GM18511 (cell line): ENCODE measurements around the gene RAD23A.

Source experiments
- ATAC-seq: cut with Tn5 transposase; IDR thresholded peaks from one replicate; pipeline ENCODE4 v1.9.1; 2021; ENCODE audit warnings: mild to moderate bottlenecking, moderate library complexity; ENCODE audit not compliant: unreplicated experiment

Gene RAD23A

DNA sequence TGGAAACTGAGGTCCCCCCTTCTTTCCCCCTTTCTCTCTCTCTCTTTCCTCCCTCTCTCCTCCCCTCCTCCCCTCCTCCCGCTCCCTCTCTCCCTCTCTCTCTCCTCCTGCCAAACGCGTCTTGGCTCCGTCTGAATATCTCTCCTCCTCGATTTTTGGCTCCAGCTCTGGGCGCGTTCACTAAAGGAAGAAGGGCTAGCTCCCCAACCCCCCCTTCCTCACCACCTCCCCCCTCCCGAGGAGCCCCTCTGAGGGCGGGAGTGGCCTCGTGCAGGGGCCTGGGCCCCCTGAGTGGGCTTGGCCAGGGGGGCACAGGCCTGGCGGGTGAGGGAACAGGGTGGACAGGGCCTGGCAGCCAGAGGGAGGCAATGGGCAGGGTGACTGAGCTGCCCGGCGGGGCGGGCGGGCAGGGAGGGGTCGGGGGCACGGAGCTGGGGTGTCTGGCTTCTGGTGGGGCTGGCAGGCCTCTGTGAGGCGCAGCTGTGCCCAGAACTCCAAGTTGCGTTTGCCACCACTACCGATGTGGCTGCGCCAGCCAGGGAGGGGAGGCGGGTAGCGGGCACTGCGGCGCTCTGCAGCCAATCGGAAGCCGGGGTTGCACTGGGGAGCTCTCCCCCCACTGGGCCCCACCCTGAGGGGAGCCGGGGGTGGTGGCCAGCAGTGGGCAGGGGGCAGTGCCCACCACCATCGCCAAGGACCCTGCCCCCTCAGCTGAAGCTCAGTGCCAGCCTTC lies 56.7 kb downstream of the RAD23A start:
- no peak for ATAC-seq

GRCh38 chr19:13003081-13003480 lies 57.4 kb downstream of the RAD23A start:
- no peak for ATAC-seq
